ENCODE results near the gene ATR.
"Not testable (repeated sequence)": the region's sequence is repeated elsewhere in the genome, so short reads cannot be mapped to it uniquely, and the experiment has no call there.

Gene ATR

DNA sequence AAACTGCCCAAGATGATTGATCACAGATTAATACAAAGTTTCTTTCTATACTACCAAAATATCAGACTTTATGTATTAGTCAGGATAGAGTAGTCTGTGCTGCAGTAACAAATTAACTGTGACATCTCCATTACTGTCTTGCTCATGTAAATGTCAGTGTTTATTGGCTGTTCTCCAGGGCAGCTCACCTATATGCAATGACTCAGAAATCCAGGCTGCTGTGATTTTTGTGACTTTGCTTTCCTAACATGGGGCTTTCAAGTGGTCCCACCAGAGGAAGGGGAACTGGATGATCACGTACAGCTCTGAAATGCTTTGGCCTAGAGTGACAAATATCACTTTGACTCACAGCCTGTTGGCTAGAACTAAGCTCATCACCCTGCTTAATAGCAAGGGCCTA lies 30.6 kb upstream of the ATR start:
- no peaks in the 10 kb centered on the region for H3K27me3 ChIP-seq
- no peaks in the 10 kb centered on the region for H3K4me1 ChIP-seq
- DNase-seq = no peak
- no peak overlapping the region for H3K27ac ChIP-seq
- intact Hi-C loops (cut with DNase I; ENCODE audit: low total_unique reads) = loop anchor here (5.0 kb wide), 1 partner anchor 363 kb away; no protein-coding TSS in a partner anchor
- TF ChIP-seq, protein P1, sequence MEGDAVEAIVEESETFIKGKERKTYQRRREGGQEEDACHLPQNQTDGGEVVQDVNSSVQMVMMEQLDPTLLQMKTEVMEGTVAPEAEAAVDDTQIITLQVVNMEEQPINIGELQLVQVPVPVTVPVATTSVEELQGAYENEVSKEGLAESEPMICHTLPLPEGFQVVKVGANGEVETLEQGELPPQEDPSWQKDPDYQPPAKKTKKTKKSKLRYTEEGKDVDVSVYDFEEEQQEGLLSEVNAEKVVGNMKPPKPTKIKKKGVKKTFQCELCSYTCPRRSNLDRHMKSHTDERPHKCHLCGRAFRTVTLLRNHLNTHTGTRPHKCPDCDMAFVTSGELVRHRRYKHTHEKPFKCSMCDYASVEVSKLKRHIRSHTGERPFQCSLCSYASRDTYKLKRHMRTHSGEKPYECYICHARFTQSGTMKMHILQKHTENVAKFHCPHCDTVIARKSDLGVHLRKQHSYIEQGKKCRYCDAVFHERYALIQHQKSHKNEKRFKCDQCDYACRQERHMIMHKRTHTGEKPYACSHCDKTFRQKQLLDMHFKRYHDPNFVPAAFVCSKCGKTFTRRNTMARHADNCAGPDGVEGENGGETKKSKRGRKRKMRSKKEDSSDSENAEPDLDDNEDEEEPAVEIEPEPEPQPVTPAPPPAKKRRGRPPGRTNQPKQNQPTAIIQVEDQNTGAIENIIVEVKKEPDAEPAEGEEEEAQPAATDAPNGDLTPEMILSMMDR (IDR thresholded peaks at IDR 0.05) = no peak
- no peak overlapping the region for H3K4me3 ChIP-seq
- H3K36me3 ChIP-seq = no peaks in the 10 kb centered on the region
- H3K9me3 ChIP-seq = no peaks in the 10 kb centered on the region

DNA sequence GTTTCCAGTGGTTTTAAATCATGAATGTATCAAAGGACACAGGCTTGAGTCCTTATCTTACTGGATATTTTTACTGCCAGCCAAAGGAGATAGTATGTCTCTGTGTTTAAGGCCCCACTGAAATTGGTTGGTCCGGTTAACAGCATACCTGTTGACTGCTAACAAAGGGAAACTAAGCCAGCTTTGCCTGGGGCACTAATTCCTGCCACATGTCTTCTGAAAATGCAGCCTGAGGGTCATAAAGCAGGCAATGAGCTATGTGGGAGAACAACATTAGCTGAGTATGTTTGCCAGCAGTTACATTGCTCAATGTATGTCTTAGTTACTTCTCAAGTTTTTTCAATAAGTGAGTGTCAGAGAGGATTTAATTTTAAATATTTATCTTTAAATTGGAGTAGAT lies 30.1 kb upstream of the ATR start:
- Histone ChIP-seq H3K4me3 (no peak overlapping the region), H3K27ac (no peak overlapping the region), H3K9me3 (no peaks in the 10 kb centered on the region), H3K4me1 (no peaks in the 10 kb centered on the region), H3K36me3 (no peaks in the 10 kb centered on the region), H3K27me3 (no peaks in the 10 kb centered on the region)
- TF ChIP-seq, protein P1 (IDR thresholded peaks at IDR 0.05) = no peak
- intact Hi-C loops (cut with DNase I; ENCODE audit: low total_unique reads) = loop anchor here (5.0 kb wide), 1 partner anchor 364 kb away; no protein-coding TSS in a partner anchor
- DNase-seq = no peak

DNA sequence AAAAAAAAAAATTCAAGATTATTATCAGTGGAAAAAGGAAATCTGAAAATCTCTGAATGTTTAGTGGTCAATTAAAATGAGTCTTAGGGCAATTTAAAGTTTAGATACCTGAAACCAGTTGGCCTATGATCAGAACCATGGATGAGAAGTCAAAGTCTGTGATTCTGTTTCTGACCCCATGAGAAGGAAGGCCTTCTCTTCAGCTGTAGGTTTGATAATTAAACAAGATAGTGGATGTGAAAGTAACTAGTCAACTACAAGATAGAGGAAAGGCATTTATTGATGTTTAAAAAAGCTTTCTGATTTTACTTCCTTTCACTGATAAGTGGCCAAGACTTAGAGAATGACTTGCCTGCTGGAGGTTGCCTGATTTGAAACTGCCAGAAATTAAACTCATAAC lies 26.4 kb upstream of the ATR start:
- DNase-seq = no peak
- no peaks in the 10 kb centered on the region for H3K36me3 ChIP-seq
- no peak overlapping the region for H3K4me3 ChIP-seq
- H3K9me3 ChIP-seq = no peaks in the 10 kb centered on the region
- H3K4me1 ChIP-seq = no peaks in the 10 kb centered on the region
- TF ChIP-seq, protein P1 (IDR thresholded peaks at IDR 0.05) = no peak
- intact Hi-C loops (cut with DNase I; ENCODE audit: low total_unique reads) = loop anchor here (5.0 kb wide), 1 partner anchor 367 kb away; no protein-coding TSS in a partner anchor
- no peak overlapping the region for H3K27ac ChIP-seq
- no peaks in the 10 kb centered on the region for H3K27me3 ChIP-seq

DNA sequence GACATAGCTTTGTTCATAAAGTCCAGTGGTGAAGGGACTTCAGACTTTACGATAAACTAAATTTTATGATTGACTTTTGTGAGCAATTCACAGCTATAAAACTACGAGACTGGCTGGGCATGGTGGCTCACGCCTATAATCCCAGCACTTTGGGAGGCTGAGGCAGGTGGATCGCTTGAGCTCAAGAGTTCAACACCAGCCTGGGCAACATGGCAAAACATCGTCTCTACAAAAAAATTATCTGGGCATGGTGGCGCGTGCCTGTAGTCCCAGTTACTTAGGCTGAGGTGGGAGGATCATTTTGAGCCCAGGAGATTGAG lies 24.8 kb upstream of the ATR start:
- H3K36me3 ChIP-seq; H3K27ac ChIP-seq; DNase-seq; intact Hi-C loops (cut with DNase I; ENCODE audit: low total_unique reads); H3K4me1 ChIP-seq; H3K9me3 ChIP-seq; H3K4me3 ChIP-seq; H3K27me3 ChIP-seq: not testable (repeated sequence)

DNA sequence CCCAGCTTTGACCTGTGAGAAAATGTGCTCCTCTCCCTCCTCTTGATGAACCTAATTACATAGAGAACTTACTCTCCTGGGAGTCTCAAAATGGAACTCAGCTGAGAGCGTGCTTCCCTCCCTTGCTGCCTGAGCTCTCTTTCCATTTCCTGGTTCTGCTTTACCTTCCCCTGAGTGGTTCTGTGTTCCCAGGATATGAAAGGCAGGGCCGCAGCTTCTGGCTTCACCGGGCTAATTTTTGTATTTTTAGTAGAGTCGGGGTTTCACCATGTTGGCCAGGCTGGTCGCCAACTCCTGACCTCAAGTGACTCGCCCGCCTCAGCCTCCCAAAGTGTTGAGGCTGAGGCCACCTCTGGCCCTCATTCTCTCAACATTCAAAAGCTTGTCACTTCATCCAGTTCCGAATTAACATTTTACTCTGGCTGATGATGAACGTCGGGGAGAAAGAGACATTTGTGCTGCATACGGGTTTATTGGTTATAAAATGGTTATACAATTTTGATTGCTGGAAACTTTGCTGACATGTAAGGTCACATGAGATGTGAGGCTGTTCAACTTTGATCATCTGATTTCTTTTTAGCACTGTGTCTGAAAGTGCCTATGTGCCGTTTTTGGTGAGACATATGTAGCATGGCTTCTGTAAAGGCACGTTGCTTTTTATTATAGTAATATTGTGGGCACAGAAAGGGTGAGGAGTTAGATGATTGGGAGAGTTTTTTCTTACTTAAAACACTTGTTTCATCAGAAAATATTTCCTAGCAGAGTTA lies 24.3 kb upstream of the ATR start:
- TF ChIP-seq, protein P1 (IDR thresholded peaks at IDR 0.05) = no peak
- H3K4me1 ChIP-seq = no peaks in the 10 kb centered on the region
- H3K36me3 ChIP-seq = no peaks in the 10 kb centered on the region
- no peaks in the 10 kb centered on the region for H3K27me3 ChIP-seq
- intact Hi-C loops (cut with DNase I; ENCODE audit: low total_unique reads) = no loop called here
- no peak overlapping the region for H3K4me3 ChIP-seq
- no peak for DNase-seq
- no peak overlapping the region for H3K27ac ChIP-seq
- no peaks in the 10 kb centered on the region for H3K9me3 ChIP-seq

DNA sequence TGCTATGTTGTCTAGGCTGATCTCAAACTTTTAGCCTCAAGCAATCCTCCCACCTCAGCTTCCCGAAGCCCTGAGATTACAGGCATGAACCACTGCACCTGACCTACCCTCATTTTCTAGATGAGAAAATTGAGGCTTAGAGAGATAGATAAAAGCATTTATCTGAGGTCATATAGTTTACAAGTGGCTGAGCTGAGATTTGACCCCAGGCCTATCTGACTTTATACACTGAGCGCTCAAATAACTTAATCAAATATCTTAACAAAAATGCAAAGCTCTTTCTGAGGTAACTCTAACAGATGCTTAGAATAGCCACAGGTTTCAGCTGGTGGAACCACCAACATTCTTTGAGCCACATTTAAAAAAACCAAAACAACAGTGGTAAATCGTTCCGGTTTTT lies 23.2 kb upstream of the ATR start:
- H3K4me1 ChIP-seq = peaks cover 0 to 5% (median under 1%) of the 10 kb centered on the region in 4 donors
- H3K9me3 ChIP-seq = no peaks in the 10 kb centered on the region
- intact Hi-C loops (cut with DNase I; ENCODE audit: low total_unique reads) = no loop called here
- TF ChIP-seq, protein P1 (IDR thresholded peaks at IDR 0.05) = no peak
- no peaks in the 10 kb centered on the region for H3K36me3 ChIP-seq
- DNase-seq = no peak
- no peak overlapping the region for H3K27ac ChIP-seq
- H3K27me3 ChIP-seq = no peaks in the 10 kb centered on the region
- no peak overlapping the region for H3K4me3 ChIP-seq
